ENCODE measurements around the gene CNTN4. TPM values are rescaled to one million over a fixed set of nuclear protein-coding genes. Genes with fewer than 3 reads are reported as not detected.

Gene CNTN4
- total and polyA plus RNA-seq, 2 donors (not counting 3 experiments of a cell fraction or from before 2014, with no cell fraction given), result not detected

DNA sequence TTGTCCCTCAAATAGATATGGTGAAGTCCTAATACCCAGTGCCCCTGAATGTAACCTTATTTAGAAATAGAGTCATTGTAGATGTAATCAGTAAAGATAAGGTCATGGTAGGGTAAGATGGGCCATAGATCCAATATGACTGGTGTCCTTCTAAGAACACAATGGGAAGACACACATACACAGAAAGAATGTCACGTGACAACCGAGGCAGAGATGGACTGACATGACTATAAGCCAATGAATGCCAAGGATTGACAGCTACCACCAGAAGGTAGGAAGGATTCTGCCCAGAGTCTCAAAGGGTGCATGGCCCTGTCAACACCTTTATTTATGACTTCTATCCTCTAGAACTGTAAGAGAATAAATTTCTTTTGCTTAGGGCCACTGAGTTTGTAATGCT is 780.4 kb downstream of the CNTN4 start:
- Histone ChIP-seq H3K27me3 (ENCODE audit: control insufficient read depth in 2 of 2, insufficient read depth in 2 of 2, low read length in 2 of 2) (no peaks in the 10 kb centered on the region), H4K20me1 (replicated peaks; ENCODE audit: control insufficient read depth, extremely low read depth, insufficient read depth, low read length) (no peaks in the 10 kb centered on the region), H3K9ac (replicated peaks; ENCODE audit: extremely low read depth, insufficient read depth, low read length) (no peak overlapping the region), H3K9me3 (replicated peaks; ENCODE audit: control insufficient read depth, insufficient read depth, low read length) (no peaks in the 10 kb centered on the region), H3K4me3 (replicated peaks in 1 of 3; ENCODE audit: insufficient read depth in 1 of 3, low read depth in 1 of 3, low read length in 3 of 3) (no peak overlapping the region), H3K79me2 (ENCODE audit: control insufficient read depth, insufficient read depth, low read length) (no peaks in the 10 kb centered on the region), H3K9me1 (replicated peaks; ENCODE audit: control insufficient read depth, extremely low read depth, insufficient read depth, low read length) (no peaks in the 10 kb centered on the region), H3K36me3 (ENCODE audit: control insufficient read depth in 2 of 2, extremely low read depth in 1 of 2, insufficient read depth in 2 of 2, low read length in 2 of 2) (no peaks in the 10 kb centered on the region), H3K4me2 (ENCODE audit: insufficient read depth, low read length) (no peak overlapping the region), H2AFZ (ENCODE audit: low read depth, low read length) (no peak overlapping the region), H3K4me1 (ENCODE audit: control insufficient read depth, extremely low read depth, insufficient read depth, low read length) (no peaks in the 10 kb centered on the region), H3K27ac (ENCODE audit: insufficient read depth, low read depth, low read length) (no peak overlapping the region)
- CTCF ChIA-PET, result no interaction called here
- FAIRE-seq (no peak), DNase-seq (ENCODE audit: low read depth, low spot score) (no peak)
- POLR2A ChIA-PET, result no interaction called here
- dilution Hi-C loops (cut with MboI; ENCODE audit: extremely low pct_ligation_motif_present, low sequenced_read_pairs) (no loop called here), intact Hi-C loops (cut with micrococcal nuclease) (no loop called here)
- TF ChIP-seq MYC (IDR thresholded peaks at IDR 0.05; ENCODE audit: low read depth, low read length), result no peak
- TF ChIP-seq CTCF (IDR thresholded peaks at IDR 0.05; ENCODE audit: extremely low read depth in 1 of 2, insufficient read depth in 1 of 2, low read depth in 1 of 2, low read length in 2 of 2), result no peak
- no TSS peak for BruUV-seq (replicated peaks)

DNA sequence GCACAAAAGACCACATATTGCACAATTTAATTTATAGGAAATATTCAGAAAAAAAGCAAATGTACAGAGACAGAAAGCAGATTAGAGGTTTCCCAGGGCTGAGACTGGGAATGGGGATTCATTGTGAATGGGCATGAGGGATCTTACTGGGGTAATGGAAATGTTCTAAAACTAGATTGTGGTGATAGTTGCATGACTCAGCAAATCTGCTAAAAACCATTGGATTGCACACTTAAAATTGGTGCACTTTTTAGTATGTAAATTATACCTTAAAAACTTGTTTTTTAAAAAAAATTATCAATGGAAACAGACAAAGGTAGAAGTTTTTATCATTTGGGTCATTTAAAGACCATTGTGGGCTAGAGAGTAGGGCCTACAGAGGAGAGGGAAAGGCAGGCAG is 780.9 kb downstream of the CNTN4 start:
- Histone ChIP-seq H3K27ac (ENCODE audit: insufficient read depth, low read depth, low read length) (no peak overlapping the region), H3K79me2 (ENCODE audit: control insufficient read depth, insufficient read depth, low read length) (no peaks in the 10 kb centered on the region), H3K4me3 (replicated peaks in 1 of 3; ENCODE audit: insufficient read depth in 1 of 3, low read depth in 1 of 3, low read length in 3 of 3) (no peak overlapping the region), H3K9me1 (replicated peaks; ENCODE audit: control insufficient read depth, extremely low read depth, insufficient read depth, low read length) (no peaks in the 10 kb centered on the region), H3K9me3 (replicated peaks; ENCODE audit: control insufficient read depth, insufficient read depth, low read length) (no peaks in the 10 kb centered on the region), H3K4me1 (ENCODE audit: control insufficient read depth, extremely low read depth, insufficient read depth, low read length) (no peaks in the 10 kb centered on the region), H3K27me3 (ENCODE audit: control insufficient read depth in 2 of 2, insufficient read depth in 2 of 2, low read length in 2 of 2) (no peaks in the 10 kb centered on the region), H4K20me1 (replicated peaks; ENCODE audit: control insufficient read depth, extremely low read depth, insufficient read depth, low read length) (no peaks in the 10 kb centered on the region), H3K4me2 (ENCODE audit: insufficient read depth, low read length) (no peak overlapping the region), H3K9ac (replicated peaks; ENCODE audit: extremely low read depth, insufficient read depth, low read length) (no peak overlapping the region), H3K36me3 (ENCODE audit: control insufficient read depth in 2 of 2, extremely low read depth in 1 of 2, insufficient read depth in 2 of 2, low read length in 2 of 2) (no peaks in the 10 kb centered on the region), H2AFZ (ENCODE audit: low read depth, low read length) (no peak overlapping the region)
- BruUV-seq (replicated peaks), result no TSS peak
- ChIA-PET CTCF (no interaction called here), POLR2A (no interaction called here)
- DNase-seq (ENCODE audit: low read depth, low spot score), result no peak
- TF ChIP-seq MYC (IDR thresholded peaks at IDR 0.05; ENCODE audit: low read depth, low read length) (no peak), MAX (IDR thresholded peaks at IDR 0.05; ENCODE audit: insufficient read depth, insufficient read length) (no peak), POLR2A (IDR thresholded peaks at IDR 0.05; ENCODE audit: low read depth, low read length) (no peak), CTCF (IDR thresholded peaks at IDR 0.05; ENCODE audit: extremely low read depth in 1 of 2, insufficient read depth in 1 of 2, low read depth in 1 of 2, low read length in 2 of 2) (no peak), POLR2AphosphoS5 (IDR thresholded peaks at IDR 0.05; ENCODE audit: insufficient read depth, low read depth, low read length) (no peak), GATA2 (IDR thresholded peaks at IDR 0.05; ENCODE audit: insufficient read depth, insufficient read length, low read depth, low read length) (no peak), EZH2 (IDR thresholded peaks at IDR 0.05; ENCODE audit: borderline replicate concordance, low read depth, low read length, severe bottlenecking) (no peak), JUN (IDR thresholded peaks at IDR 0.05; ENCODE audit: borderline replicate concordance, insufficient read depth, insufficient read length, low read depth) (no peak)
- no peak for FAIRE-seq
- dilution Hi-C loops (cut with MboI; ENCODE audit: extremely low pct_ligation_motif_present, low sequenced_read_pairs), result no loop called here
- intact Hi-C loops (cut with micrococcal nuclease), result no loop called here

All from endothelial cell of umbilical vein (primary cell).